KOPT-K1 (cell line): ENCODE results near the gene SLC40A1.

Experiments
- H3K27ac ChIP-seq: fragments of 200-600 bp; sonication (generic); 2 replicates; pipeline ENCODE4 v1.5.1; 2016; ENCODE audit warnings: antibody characterized with exemption, mild to moderate bottlenecking, low read depth, low read length; ENCODE audit not compliant: poor library complexity, severe bottlenecking
- H3K36me3 ChIP-seq: fragments of 200-600 bp; sonication (generic); 2 replicates; pipeline ENCODE4 v1.5.1; 2017; ENCODE audit warnings: antibody characterized with exemption, mild to moderate bottlenecking, low read length, moderate library complexity; ENCODE audit not compliant: insufficient read depth
- H3K9me3 ChIP-seq: fragments of 200-600 bp; sonication (generic); 2 replicates; pipeline ENCODE4 v1.5.1; 2017; ENCODE audit warnings: antibody characterized with exemption, low read length, mild to moderate bottlenecking; ENCODE audit not compliant: insufficient read depth, poor library complexity, severe bottlenecking

Gene SLC40A1

DNA sequence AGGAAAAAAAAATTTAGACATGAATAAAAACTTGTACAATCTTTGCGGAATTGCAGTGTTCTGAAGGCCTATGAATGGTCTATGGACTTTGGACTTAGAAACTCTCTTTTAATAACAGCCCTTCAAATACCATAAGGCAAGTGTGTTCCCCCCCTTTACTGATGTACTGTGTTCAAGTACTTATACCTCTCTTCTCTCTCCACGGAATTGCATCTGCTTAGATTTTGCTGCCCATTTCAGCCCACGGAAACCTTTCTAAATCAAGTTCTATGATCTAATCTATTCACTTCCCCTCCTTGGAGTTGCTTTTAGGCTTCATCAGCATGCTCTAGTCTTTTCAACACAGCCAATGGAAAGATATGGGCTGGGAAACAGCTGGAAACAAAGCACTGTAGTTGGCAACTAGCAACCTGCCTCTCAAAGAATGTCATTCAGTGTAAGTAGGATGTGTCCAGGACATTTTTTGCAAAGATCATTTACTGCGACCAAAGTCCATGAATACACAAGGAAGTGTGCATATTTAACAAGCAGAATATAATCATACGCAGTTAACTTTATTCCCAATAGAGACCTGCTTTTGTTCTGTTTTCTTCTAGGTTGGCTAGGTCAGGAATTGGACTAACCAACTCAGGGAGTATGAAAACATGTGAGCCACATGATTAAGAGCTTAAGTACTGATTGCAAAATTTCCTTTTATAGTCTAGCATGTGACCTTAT lies 58.0 kb downstream of the SLC40A1 start:
- Histone ChIP-seq H3K27ac (no peak overlapping the region), H3K9me3 (no peaks in the 10 kb centered on the region), H3K36me3 (no peaks in the 10 kb centered on the region)

DNA sequence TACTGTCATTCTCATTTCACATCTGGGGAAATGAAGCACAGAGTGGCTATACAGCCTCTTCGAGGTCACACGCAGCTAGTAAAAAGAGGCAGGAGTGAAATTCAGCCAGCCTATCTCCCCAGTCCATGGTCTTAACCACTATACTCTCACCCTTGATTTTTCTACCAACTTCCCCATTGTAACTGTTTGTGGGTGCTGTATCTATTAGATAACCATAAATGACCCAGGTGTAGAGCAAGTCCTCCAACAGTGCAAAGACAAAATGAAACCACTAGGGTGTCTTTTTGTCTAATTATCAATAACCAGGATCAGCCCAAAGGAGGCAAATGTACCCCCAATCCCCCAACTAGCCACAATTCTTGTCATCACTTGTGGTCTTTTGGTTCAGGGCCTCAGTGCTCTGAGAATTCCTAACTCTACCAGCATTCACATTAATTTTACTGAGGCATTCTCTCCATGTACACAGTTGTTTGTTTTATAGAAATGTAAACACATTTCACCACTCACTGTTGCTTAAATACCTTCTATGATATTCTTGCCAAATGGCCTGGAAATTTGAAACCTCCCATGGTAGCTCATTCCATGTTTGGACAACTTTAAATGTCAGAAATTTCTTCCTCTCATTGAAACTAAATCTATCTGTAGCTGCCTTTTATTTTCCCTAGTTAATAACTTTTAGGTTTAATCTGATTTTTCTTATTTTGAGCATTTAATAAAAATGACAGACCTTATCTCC lies 58.7 kb downstream of the SLC40A1 start:
- H3K36me3 ChIP-seq = no peaks in the 10 kb centered on the region
- H3K9me3 ChIP-seq = no peaks in the 10 kb centered on the region
- no peak overlapping the region for H3K27ac ChIP-seq

DNA sequence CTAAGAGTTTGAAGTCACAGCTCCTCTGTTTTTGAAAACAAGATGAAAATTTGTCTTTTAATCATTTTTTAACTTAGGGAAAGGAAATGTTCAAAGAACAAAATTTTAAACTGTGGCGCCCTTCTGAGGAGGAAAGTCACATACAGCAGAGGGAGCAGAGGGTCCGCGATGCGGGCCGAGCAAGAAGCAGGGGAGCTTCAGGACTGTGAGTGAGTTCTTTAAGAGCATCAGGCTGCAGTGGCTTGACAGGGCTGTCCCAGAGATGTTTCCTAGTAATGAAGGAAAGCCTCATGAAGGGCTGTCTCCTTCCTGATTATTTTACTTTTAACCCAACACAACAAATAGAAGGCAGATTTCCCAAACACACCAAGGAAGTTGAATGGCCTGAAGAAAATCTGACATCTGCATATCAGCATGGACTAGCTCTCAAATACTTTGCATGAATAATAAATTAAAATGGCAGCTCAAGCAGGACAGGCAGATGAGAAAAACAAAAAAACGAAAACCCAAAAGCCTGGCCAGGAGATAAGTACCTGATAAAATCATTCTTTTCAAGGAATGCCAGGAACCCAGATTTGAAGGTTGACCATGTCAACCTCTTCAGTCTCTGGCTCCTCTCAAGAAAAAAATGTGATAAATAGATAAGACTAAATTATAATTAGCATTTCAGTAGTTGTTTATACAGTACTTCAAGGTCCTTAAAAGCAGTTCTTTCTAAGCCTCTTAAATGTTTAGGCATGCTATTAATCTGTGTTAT lies 60.8 kb downstream of the SLC40A1 start:
- Histone ChIP-seq H3K36me3 (no peaks in the 10 kb centered on the region), H3K27ac (no peak overlapping the region), H3K9me3 (no peaks in the 10 kb centered on the region)

DNA sequence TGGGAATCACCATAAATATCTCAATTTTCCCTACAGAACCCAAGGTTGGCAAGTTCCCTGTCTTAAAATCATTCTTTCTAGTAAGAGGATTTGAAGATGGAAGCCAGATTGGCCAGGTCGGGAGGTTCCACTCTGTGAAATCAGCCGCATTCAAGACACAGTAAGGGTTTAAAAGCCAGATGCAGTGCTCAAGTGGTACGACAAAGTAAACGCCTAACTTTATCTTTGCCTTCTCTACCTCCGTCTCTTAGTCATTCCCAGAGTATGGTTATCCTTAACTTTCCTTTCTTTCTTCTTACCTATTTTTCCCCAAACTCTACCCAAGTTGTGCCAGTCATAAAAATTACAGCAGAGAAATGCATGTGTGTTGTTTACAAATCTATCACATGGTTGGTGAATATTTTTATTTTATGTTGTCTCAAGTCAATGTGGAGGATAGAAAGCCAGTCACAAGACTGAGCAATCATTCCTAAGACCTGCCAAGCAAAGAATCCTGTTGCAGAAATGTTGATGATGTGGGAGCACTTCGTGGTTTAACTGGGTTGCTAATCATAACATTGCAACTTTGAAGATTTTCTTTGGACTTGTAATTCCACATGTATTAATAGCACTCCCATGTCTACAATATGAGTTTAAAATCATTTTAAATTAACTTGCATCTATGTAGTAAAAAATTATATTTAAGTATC lies 62.6 kb downstream of the SLC40A1 start:
- H3K27ac ChIP-seq = no peak overlapping the region
- H3K36me3 ChIP-seq = no peaks in the 10 kb centered on the region
- no peaks in the 10 kb centered on the region for H3K9me3 ChIP-seq

DNA sequence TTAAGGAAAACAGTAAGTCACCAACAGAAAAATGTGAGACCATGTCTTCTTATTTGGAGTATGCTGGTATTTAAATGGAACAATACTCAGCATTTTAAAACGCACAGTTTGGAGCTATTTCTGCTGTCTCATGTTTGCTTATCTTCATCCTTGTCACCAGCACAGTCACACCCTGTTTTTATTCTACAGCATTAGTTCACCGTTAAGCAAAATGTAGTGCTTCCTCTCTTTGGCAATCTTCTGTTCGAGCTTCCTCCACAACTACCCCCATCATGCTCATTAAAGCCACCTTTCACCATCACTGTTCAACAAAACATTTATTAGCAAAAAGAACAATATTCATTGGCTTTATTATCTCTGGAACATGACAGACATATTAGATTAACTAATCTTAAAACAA lies 64.0 kb downstream of the SLC40A1 start:
- no peaks in the 10 kb centered on the region for H3K9me3 ChIP-seq
- no peak overlapping the region for H3K27ac ChIP-seq
- no peaks in the 10 kb centered on the region for H3K36me3 ChIP-seq

DNA sequence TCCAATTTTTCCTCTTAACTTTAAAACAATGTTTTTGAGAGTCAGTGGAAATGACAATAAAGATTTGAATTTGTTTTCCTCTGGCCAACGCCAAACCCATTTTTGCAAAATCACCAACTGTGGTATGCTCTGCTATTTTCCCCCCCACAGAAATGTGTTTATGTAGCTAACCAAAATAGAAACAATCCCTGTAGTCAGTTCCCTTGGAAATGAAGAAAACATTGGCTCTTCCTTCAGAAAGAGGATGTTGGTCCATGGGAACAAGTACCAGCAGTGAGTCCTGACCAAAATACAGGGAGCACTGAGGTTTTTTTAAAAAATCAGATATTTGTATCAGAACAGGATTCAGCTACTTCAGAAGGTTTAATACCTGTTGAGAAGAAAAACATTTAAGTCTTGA lies 65.3 kb downstream of the SLC40A1 start:
- H3K9me3 ChIP-seq = no peaks in the 10 kb centered on the region
- H3K36me3 ChIP-seq = no peaks in the 10 kb centered on the region
- H3K27ac ChIP-seq = no peak overlapping the region

DNA sequence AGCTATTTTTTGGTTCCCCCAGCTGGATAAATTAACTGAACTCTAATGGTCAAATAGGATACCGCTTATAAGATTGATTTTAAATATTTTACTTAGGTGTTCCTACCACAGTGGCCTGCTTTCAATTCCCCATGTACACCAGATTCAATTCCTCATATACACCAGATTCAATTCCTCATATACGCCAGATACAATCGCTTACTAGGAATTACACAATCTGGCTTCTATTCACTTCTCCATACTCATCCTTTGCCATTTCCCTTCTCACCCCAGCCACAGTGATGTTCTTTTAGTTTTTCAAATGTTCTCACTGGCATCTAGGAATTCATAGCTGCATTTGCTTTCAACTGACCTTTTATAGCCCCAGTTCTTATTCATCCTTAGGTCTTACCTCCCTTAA lies 66.5 kb downstream of the SLC40A1 start:
- no peak overlapping the region for H3K27ac ChIP-seq
- H3K9me3 ChIP-seq = no peaks in the 10 kb centered on the region
- H3K36me3 ChIP-seq = no peaks in the 10 kb centered on the region

DNA sequence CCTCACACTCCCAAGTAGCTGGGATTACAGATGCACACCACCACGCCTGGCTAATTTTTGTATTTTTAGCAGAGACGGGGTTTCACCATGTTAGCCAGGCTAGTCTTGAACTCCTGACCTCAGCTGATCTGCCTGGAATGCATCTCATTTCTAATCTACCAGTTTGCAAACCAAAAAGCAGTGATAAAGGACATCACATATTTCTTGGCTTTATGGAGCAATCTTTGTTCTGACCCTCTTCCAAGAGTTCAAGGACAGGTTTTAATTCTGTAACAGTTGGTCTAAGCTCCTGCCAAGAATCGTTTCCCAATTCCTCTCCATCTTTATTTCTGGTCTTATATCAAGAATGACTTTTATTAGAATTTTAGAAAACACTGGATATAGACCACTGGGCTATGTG lies 67.7 kb downstream of the SLC40A1 start:
- Histone ChIP-seq H3K9me3 (no peaks in the 10 kb centered on the region), H3K36me3 (no peaks in the 10 kb centered on the region), H3K27ac (no peak overlapping the region)

DNA sequence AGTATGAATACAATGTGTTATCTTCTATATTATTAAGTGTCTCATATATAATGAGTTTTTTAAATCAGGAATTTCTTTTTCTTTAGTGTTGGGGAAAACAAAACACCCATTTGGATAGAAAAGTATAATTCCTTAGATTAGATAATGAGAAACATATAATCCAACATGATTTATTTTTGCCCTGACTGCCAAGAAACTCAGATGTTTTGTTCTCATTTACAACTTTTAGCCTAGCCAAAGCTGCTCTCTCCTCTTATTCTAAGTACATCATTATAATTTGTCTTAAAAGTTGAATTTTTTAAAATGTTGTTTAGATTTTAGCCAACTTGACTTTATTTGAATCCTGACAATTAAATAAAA lies 68.6 kb downstream of the SLC40A1 start:
- H3K27ac ChIP-seq = no peak overlapping the region
- no peaks in the 10 kb centered on the region for H3K9me3 ChIP-seq
- H3K36me3 ChIP-seq = no peaks in the 10 kb centered on the region

DNA sequence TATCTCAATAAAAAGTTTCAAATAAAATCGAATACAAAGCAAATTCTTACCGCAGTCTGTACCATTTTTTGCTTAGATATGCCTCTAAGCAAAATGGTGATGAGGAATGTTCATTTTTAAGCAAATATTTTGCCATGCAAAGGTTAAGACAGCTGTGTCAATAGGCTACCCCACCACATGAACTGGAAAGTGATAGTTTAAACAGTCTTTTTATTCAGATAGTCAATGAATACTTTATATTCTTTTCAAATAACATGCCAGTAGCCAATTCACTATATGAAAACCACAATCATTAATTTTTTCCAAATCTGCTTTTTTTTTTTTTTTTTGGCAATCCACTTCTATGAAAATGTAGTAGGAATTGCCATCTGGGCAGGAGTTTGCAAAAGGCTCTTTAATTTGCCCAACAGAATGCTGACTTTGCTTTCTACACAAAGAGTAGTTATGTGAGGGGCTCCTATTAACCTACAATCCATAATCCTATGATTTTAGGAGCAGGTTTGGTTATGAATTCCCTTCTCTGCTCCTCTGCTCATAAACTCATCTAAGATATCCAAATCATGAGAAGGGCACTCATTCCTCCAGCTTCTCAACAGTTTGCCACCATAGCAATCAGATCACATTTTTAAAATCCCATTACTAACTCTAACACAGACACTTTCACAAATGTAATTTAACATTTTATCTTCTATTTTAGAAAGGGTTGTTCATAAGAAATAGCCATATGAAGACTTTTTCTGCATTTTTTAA lies 69.2 kb downstream of the SLC40A1 start:
- Histone ChIP-seq H3K9me3 (no peaks in the 10 kb centered on the region), H3K27ac (no peak overlapping the region), H3K36me3 (no peaks in the 10 kb centered on the region)
